HG02642 (cell line): ENCODE measurements around the gene GMDS.

Source experiments
- ATAC-seq: cut with Tn5 transposase; IDR thresholded peaks from one replicate; pipeline ENCODE4 v1.9.1; 2021; ENCODE audit warnings: mild to moderate bottlenecking; ENCODE audit not compliant: unreplicated experiment, poor library complexity

GMDS gene

DNA sequence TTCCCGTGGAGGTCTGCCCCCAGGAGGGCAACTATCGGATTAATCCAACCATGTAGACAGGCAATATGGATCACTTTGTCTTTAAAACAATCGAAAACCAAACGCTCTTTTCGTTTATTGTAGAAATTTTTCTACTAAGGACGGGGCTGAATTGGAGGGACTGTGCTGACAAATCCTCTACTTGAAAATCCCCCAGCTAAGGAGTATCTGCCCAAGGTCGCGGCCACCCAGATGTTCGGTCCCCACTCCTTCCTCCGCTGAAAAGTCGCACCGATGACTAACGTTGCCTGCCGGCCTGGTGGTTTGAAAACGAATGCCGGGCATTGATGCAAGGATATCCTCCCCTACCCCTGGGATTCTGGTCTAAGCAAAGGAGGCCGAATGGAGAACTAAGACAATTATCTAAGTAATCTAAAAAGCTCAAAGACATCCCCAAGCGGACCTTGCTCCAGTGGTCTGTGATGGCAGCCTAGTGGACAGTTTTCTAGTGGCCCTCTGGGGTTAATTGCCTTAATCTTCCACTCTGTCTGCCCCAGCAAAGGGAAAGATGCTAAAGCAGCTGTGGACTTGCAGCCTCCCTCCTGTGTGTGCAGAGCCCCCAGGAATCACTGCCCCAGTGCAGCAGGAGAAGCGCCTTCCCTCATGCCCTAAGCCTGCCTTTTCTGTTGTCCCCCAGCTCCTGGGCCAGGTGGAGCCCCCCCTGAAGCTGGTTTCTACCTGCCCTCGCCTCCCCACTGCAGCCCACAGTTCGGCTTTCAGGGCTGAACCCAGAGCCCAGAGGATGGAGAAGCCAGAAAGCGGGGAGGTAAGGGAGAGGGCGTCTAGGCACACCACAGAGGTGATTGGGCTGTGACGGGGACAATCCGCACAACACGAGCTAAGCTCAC is 639.3 kb downstream of the GMDS start:
- ATAC-seq = no peak

DNA sequence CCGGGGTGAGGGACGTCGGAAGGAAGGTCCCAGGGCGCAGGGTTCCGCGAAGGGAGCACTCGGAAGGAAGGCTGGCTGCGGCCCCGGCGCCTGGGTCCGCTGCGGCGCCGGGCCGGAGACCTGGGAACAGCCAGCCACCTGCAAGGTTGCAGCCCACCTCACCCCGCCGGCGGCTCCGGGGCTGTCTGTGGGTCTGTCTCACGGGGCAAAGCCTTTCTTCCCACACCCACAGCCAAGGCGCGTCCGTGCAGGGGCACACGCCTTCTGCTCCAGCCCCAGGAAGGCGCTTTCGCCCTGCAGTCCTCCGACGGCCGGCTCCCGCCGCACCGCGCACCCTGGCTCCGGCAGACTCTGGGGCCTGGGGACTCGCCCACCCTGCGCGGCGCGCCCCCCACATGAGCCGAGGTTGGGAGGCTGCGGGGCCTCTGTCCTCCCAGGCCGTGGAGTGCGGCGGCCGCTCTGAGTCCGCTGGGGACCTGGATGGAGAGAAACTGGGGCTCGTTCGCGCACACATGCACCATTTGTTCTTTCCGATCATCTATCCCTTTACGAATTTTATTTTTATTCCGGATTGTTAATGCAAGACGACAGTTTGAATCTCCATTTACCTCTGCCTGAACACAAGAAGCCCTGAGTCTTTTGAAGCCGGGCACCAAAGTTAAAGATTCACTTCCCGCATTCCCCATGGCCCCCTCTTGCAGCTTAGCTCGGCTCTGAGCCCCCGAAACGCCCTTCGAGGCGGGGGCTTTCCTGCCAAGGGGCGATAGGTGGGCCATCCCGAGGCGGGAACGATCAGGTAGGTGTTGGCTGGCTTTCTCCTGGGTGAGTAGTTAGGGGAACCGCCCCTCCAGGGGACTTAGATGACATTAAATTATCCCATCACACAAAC is 640.2 kb downstream of the GMDS start:
- no peak for ATAC-seq

DNA sequence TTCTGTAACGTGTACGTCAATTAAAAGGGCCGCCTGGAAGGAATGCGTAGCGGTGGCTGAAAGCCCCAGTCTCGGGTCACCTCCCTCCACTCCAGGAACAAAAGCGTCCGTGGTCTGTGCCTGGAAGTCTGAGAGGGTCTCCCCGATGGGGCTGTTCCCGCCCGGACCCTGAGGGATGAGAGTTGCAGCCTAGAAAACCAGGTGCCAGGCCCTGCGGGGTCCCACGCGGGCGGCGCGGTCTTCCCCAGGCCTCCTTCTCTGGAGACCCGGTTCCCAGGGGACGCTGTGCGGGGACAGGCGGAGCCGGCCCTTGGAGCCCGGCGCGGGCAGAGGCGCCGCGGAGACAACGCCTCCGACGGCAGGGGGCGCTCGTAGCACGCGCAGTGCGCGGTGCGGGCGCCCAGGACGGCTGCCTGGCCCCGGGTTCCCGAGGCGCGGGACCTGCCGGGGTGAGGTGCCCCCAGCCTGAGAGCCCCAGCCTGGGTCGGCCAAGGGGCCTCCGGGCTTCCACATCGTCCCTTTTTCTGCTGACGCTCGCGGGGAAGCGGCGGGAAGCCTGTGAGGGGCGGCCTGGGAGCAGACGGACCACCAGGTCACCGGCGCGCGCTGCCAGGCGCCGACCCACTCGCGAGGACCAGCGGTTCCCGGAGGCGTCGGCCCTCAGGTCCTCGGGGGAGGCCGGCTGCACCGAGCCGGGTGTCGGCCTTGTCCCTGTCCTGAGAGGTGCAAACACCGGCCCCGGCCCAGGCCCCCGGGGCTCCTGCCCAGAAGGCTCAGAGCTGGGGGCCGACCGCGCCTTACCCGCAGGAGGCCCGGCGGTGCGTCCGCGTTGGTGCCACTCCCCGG is 641.0 kb downstream of the GMDS start:
- ATAC-seq = peak; percentile 82

DNA sequence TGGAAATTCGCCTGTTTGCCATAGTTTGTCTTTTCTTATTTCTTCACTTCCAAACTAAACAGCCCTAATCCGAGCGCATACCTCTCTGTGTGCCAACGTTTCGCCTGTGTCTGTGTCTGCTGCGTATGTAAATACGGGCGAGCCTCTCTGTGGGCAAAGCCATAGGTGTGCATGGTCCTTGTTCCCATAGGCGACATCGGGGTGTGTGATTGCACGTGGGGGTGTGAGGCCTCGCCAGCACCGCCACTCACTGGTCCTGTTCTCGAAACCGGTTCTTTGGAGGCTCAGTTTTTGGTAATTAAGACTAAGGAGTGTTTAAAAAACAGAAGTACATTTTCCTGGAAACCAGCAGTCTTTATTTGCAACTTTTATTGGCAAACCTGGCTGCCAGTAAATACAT is 641.7 kb downstream of the GMDS start:
- ATAC-seq = no peak

DNA sequence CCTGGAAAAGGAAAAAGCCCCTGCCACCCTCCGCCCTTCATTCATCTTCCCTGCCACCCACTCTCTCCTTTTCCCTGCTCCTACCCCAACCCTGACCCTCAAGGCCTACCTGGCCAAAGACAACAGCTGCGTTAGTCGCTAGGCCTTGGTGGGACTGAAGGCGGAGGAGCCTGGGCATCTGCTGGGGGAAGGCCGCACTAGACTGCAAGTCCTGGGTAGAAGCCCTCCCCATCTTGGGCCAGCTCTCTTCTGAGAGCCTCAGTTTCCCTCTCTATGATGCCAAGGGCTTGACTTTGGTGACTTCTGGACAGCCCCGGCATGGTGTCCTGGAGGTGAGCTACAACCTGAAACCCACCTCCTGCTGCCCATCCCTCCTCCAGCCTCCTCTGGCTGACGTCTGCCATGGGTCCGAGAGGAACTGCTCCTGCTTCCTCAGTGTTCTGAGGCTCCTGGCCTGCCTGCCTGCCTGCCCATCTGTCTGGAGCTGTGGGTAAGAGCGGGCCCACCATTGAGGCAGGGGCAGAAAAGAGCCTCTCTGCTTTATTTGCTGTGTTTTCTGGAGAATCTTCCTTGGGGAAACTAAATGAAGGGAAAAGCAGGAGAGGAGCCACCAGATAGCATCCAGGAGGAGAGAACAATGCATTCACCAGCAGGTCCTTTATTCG is 643.2 kb downstream of the GMDS start:
- ATAC-seq = no peak

DNA sequence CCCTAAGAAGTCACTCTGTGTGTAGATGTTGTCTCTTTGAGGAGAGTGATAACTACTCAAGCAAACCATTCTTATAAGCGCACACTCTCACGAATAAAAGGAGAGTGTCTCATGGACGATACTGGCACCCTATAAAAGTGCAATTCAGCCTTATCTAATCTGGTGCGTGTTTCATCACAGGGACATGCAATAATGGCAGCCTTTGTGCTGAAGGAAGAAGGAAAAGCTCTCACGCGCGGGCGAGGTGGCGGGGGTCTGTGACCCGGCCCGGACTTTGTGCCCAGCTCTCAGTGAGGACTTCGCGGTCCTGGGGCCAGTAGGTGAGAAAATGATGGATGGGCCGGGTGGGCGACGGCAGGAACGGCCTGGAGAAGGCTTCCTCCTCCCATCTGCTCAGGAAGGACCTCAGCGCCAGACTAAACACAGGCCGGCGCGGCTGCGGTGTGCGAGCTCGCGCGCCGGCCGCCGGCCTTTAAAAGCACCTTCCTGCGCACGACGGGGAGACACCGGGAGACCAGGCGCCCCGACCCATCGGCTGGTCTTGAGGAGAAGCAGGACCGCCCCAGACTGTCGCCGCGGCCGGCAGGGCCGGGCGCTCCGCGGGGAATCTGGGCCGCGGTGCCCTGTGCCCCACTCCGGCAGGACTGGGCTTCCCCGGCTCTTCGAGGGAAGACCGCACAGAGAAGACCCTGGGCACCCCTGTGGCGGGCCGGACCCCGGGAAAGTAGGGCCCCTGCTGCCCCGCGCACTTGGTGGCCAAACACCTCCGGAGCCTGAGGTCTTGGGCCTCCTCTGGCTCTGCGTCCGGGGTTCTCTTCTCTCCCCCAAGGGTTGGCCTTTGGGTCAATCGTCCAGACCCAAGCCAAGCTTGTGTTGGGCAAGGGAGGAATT is 644.0 kb downstream of the GMDS start:
- ATAC-seq = no peak

DNA sequence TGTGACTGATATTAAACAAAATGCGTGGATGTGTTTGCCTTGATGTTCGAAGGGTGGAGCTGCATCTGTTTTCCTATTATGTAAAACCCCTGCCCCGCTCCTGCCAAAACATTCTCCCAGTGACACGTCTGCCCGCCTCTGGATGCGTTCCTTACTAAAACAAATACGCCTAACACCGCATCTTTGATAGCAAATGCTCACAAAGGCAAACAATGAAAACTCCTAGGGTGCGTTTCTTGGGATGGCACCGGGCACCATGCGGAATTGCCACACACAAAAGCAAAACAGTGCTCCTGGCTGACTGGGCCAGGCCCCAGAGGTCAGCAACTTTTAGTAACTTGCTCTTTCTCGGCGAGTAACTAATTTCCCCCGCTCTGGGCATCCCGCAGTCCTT is 644.6 kb downstream of the GMDS start:
- ATAC-seq = no peak

DNA sequence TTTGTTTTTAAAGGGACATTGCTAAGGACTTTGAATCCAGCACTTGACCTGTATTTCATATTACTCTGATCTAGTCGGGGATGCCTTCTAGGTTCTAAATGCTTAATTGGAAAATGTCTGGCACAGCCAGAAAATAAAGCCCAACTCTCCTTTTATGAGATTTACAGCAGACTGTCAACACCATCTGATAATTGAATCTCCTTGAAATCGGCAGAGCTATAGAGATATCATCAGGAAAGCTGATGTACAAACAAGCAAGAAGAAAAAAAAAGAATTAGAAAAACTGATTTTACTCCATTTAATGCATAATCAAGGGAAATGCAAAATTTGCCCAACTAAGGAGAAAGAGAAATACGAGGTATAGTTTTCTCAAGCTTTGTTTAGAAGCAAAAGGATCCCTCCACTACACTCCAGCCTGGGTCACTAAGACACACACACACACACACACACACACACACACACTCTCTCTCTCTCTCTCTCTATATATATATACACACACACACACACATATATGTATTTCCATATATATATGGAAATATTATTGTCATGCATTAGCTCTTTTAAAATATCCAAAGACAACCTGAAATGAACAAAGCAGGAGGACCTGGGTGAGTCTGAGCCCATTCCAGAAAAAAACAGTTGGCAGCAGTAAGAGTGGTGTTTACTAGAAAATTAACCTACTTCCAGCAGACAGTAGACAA is 645.2 kb downstream of the GMDS start:
- no peak for ATAC-seq

DNA sequence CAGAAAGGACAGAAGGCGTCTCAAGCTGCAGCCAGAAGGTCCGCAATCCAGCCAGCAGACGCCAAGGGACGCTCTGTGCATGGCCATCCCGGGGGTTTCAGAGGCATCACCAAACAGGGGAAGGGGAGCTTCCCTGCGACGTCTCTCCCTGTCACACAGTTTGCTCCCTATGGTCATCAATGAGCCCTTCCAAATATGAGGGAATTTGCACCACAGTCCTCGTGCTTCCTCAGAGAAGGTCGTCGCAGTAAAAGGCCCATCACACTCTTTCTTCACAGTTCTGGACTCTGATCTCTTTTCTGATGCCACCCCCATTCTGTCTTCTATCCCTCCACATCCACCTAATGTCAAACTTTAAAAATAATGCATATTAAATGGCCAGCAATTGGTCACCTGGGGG is 645.9 kb downstream of the GMDS start:
- ATAC-seq = no peak

DNA sequence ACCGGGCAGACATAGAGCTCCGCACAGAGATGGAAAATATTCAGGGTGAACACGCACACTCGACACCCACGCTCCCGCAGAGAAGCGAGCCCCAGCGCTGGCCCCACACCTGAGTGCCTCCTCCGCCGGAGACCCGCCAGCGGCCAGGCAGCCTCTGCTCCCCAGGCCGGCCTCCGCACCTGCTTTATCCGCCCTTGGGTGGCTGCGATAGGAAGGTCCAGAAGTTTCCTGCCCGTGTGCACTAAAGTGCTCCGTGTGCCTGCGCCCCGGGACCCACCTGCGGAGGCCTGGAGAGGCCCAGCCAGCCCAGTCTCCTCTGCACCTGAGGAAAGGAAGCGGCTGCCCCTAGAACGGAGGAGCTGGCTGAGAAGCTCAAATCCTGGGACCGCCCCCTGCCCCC is 646.5 kb downstream of the GMDS start:
- ATAC-seq = no peak

DNA sequence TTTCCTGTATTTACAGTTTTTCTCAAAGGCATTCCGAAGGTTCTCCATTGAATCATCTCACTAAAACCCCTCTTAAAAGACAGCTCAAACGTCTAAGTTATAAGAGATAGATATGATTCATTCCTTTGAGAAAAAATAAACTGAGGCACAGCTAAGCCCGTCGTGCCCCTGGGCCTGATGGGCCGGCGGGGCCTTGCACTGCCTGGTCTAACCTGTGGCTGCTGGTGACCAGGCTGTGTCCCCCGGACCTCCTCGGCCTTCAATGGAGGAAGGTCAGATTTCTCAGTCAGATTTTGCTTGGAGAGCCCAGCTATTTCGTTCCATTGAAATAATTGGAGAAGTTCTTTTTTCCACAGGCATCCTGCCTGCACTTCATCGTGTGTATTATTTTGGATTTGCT is 647.0 kb downstream of the GMDS start:
- no peak for ATAC-seq

DNA sequence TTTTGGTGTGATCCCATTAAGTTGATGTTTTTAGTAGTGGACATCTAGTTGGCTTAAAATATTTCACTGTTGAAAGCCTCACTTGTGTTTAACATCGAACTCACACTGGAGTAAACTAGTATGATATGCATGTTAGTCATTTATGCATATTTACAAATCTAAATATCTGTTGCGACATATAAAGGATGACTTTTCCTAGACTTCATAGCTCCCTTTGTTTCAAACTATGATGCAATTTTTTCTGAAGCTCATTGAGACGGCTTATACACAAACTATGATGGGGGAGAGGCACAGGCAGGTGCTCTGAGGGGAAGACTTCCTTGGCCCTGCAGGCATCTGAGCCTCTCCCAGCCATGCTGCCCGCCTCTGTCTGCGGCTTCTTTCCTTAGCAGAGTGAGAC is 647.5 kb downstream of the GMDS start:
- ATAC-seq = no peak

DNA sequence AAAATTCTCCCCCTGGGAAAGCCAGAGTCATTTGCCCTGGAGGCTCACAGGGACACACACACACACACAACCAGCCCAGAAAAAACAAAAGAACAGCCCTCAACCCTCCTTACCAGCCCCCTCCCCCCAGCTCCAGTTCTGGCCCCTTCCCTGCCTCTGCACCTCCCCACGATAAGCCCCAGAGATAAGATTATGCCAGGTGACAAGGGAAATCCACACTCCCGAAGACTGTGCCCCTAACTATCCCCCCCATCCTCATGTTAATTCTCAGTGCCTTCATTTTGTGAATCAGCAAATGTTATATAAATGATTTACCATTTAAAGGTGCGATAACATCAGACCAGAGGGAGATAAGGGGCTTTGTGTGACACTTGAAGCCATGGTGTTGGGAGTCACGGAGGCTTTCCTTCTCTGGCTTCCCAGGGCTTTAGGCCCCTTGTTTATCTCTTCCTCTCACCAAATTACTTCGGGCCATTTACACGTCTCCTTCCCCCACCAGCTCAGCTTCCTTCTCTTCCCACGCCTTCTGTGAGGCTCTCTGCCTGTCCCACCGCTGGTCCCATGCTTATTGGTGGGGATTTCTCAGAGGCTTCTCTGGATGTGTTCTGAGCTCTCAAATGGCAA is 648.2 kb downstream of the GMDS start:
- no peak for ATAC-seq

DNA sequence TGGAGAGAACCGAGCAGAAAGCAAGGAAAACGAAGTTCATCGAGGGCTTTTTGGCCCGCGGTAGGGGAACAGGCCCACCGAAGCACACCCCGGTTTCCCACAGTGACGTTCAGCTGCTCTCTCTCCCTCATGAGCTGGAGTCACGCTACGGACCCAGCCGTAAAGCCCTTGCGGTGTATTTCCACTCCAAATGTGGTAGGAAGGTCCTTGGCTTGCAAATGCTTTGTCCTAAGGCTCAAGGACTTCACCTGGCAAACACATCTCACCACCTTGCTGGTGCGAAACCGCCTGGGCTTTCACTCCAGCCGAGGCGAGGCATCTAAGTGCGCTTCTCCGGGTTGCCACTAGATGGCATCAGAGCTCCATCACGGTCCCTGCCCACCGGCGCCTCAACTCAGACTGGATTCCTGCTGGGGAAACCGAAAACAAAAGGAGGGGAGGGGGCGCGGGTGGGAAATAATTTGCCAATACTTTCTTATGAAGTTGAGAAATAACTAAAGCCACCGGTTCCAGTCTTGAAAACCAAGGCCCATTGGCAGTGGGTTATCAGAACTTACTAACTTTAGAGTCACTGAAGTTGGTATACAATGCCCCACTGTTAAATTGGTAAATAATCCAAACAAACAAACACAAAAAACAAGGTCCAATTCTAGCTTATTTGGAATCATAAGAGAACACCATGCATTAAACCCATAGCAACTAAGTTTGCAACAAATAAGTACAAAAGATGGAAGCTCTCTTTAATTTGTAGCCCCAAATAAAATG is 649.1 kb downstream of the GMDS start:
- no peak for ATAC-seq

DNA sequence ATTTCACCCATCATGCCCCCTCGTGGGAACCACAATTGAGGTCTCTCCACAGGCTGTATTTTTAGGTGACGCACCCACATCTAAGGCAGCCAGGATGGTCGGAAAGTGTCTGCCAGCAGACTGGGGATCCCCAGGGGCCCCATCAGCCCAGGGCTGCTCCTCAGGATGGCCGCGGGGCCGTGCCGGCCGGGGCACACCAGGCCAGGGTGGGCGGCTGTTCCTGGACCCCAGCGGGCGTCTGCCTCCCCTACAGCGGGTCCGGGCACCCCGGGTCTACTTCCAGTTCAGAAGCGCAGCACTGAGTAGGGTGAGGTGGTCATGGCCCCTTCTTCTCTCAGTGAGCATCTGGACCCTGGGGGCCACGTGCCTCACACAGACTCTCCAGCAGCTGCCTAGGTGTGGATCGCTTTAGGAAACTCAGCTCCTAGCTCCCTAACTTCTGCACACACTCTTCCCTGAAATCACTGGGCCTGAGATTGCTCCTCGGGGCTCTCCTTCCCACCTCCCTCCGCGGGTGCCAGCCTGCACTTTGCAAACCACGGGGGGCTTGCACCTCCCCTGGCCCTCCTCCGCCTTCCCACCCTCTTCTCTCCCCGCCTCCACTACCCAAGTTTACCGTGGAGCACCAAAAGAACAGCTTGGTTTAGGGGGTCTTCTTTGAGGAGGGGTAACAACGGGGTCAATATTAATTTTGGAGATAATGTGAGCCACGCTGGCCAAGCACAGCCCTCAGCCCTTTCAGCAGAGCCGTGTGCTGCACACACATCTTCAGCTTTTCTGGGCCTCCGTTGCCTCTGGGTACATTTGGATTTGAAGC is 649.9 kb downstream of the GMDS start:
- ATAC-seq = no peak

DNA sequence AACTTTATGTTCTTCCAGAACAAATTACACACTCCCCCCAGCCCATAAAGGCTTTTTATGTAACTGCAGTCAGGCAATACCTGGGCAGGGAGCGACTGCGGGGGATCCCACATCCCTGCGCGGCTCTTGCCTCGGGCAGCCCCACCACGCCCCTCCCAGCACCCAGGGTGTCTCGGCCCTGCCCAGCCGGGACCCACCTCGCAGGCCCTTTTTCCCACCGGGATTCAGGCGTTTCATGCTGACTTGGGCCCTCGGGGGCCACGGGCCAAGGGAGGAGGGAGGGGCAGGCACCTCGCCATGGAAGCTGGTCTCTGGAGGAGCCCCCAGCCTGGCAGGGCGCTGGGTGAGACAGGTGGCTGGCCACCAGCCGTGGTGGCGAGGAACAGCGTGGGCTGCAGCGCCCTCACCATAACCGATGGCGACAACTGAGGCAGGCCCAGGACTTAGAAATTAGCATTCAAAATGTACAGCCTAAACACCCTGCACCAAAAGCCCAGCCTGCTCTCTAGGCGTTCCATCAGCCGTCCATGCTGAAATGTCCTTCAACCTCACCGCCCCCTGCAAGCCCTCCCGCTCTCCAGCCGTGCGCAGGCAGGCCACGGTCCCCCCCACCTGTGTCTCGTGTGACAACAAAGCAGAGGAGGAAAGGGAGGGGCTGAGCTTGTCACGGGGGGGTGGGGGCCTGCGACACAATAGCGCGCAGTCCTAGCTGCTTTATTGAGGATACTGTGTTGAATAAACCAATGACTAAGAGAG is 650.8 kb downstream of the GMDS start:
- no peak for ATAC-seq
